ENCODE measurements around the gene CSNK1D.

The CSNK1D gene

GRCh38 chr17:82295472-82295814, 21.9 kb upstream of the CSNK1D start:
- DNase-seq (ENCODE audit: low read depth) = no peak

- no peak for DNase-seq (ENCODE audit: low read depth)
Measured at GRCh38 chr17:82294064-82294773, 20.7 kb upstream of the CSNK1D start.

GRCh38 chr17:82292251-82293154, 19.0 kb upstream of the CSNK1D start:
- DNase-seq (ENCODE audit: low read depth) = peak; percentile 100

GRCh38 chr17:82291582-82292250, 18.2 kb upstream of the CSNK1D start:
- no peak for DNase-seq (ENCODE audit: low read depth)

DNA sequence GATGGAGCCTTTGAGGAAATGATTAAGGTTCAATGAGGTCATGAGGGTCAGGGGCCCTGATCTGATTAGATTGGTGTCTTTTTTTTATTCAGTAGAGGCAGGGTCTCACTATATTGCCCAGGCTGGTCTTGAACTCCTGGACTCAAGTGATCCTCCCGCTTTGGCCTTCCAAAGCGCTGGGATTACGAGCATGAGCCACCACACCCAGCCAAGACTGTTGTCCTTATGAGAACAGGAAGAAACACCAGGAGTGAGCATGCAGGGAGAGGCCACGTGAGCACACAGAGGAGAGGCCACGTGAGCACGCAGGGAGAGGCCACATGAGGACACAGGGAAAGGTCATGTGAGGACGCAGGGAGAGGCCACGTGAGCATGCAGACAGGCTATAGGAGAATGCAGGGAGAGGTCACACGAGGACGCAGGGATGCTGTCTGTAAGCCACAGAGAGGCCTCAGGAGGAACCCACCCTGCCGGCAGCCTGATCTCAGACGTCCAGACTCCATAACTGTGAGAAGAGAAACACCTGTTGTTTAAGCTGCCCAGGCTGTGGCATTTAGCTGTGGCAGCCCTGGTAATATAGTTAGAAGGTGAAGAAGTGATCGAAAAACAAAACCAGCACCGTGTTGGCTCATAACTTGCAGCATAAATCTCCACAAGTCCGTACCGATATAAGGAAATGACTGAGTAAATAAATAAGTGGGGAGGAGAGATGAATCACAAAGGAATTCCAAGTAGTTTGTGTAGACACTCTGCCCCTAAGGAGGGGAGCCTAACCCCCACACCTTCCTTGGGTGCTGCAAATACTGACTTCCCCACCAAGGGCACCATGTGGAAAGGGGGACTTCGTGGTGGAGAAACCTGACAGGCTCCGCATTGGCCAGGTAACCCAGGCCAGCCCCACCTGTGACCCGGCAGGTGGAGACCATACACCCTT, 14.6 kb upstream of the CSNK1D start:
- peak; percentile 93 for DNase-seq (ENCODE audit: low read depth)

DNA sequence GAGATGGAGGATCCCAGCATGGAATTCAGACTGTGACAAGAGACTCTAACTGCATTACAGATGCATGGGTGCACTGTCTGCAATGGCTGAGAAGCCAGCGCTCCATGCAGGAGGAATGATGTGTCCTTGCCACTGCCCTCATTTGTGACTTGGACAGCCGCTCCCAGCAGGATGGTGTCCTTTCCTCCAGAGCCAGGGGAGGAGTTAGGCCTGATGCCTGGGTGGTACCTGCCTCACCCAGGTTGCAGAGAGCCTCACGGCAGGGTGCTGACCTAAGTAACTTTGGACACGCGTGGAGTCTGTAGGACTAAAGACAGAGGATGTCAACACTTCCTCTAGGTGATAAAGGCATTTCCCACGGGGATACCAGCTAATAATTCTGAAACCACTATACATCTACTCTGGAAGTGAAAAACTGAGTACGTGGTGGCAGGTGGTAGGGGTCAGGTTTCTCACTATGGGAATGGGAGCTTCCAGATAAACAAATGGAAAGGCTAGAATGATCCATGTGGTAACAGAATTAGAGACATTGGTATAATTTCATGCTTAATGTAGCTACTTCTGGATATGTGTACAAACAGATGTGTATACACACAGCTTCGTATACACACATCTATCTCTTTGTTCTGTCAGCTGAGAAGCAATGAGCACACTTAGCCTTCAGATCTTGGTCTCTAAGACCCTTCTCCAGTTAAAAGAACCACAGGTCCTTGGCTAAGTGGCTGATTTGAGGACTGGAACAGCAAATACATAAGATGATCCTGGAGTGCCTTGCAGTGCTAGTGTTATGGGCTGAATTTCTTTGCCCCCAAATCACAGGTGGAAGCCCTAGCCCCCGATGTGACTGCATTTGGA, 13.7 kb upstream of the CSNK1D start:
- no peak for DNase-seq (ENCODE audit: low read depth)

GRCh38 chr17:82285141-82285540, 11.6 kb upstream of the CSNK1D start:
- DNase-seq (ENCODE audit: low read depth) = no peak

- peak; percentile 99 for DNase-seq (ENCODE audit: low read depth)
Measured at GRCh38 chr17:82283208-82283749, 9.8 kb upstream of the CSNK1D start.

DNA sequence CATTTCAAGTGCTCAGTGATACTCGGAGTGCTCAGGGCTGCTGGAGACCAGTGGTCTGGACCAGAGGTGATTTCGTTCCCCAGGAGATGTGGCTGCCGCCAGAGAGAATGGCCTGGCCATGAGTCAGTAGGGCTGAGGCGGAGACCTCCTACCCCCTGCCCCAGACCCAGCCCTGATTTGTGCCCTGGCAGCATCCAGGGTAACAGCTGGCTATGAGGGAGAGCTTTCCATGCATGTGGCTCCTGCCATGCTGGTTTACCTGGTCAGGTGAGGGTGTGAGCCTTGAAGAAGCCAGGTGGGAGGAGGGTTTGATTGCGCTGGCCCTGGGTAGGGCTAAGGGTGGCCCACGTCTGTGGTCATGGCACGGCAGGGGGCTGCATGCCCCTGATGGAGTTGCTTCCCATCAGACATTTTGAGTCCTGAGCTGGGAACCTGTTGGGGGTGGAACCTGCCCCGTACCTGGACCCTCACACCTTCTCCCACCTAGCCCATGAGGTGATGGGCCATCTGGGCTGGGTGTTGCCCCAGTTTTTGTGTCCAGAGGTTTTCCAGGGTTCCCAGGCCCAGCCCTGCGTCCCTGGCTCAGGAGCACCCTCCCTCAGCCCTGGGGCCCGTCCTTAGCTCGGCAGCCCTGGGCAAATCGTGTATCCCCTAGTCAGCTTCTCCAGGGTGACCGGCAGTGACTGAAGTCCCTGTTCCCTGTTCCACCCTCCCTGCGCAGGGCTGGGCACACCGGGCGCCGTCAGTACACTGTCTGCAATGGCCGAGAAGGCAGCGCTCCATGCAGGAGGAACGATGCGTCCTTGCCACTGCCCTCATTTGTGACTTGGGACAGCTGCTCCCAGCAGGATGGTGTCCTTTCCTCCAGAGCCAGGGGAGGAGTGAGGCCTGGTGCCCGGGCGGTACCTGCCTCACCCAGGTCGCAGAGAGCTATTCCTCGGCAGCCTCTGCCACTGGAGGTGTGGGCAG, 9.0 kb upstream of the CSNK1D start:
- peak; percentile 66 for DNase-seq (ENCODE audit: low read depth)

- DNase-seq (ENCODE audit: low read depth) = peak; percentile 77
Measured at GRCh38 chr17:82281502-82282238, 8.2 kb upstream of the CSNK1D start.

DNA sequence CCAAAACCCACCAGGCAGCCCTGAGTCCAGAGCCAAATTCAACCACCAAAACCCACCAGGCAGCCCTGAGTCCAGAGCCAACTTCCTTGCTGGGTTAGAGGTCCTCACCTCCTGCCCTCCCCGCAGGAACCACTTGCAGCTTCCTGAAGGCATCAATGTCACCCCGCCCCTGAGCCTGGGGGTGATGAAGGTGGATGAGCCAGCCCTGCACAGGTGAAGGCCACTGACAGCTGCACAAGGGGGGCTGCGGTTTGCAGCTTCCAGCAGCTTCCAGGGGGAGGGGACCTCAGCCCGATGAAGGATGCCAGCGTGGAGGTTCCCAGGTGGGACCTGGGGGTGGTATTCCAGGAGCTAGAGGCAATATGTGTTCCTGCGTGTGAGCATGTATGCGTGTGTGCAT, 7.6 kb upstream of the CSNK1D start:
- no peak for DNase-seq (ENCODE audit: low read depth)

DNA sequence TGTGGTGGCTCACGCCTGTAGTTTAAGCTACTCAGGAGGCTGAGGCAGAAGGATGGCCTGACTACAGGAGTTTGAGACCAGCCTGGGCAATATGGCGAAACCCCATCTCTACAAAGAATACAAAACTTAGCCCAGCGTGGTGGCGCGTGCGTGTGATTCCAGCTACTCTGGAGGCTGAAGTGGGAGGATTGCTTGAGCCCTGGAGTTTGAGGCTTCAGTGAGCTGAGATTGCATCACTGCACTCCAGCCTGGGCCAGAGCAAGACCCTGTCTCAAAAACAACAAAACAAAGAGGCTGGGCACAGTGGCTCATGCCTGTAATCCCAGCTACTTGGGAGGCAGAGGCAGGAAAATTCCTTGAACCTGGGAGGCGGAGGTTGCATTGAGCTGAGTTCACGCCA, 7.0 kb upstream of the CSNK1D start:
- DNase-seq (ENCODE audit: low read depth) = no peak

DNA sequence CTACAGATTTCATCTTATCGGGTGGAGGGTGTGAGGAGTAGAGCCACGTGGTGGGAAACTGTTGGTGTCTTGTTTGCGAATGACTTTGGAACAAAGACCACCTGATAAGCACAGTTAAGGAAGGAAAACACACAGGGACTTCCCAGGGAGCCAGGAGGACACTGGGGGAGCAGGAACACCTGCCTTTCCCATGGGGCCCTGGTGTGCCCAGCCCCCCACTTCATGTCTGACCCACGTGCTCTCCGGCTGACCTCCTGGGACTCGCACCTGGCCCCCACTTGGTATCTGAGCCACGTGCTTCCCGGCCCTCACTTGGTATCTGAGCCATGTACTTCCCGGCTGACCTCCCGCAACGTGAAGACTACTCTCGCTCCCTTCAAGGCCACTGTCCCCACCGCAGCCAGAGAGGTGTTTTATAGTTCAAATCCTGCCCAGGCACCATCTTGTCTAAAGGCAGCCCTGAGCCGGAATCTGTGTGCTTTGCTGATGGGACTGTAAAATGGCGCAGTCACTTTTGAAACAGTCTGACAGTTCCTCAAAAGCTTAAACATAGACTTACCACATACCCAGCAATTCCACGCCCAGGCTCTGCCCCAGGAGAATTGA, 5.4 kb upstream of the CSNK1D start:
- no peak for DNase-seq (ENCODE audit: low read depth)

DNA sequence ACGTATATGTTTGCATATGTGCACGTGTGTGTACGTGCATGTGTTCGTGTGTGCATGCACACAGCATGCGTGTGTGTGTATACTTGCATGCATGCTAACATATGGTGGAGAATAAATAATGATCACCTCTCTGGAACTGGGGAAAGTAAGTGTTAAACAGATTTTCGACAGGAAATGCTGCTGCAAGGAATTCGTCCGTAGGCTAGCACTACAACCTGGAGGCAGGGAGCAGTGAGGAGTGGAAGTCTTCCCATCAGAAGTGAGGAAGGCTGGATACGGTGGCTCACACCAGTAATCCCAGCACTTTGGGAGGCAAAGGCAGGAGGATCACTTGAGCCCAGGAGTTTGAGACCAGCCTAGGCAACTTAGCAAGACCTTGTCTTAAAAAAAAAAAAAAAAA, 4.8 kb upstream of the CSNK1D start:
- no peak for DNase-seq (ENCODE audit: low read depth)

- DNase-seq (ENCODE audit: low read depth) = no peak
Measured at GRCh38 chr17:82277851-82278250, 4.4 kb upstream of the CSNK1D start.

DNA sequence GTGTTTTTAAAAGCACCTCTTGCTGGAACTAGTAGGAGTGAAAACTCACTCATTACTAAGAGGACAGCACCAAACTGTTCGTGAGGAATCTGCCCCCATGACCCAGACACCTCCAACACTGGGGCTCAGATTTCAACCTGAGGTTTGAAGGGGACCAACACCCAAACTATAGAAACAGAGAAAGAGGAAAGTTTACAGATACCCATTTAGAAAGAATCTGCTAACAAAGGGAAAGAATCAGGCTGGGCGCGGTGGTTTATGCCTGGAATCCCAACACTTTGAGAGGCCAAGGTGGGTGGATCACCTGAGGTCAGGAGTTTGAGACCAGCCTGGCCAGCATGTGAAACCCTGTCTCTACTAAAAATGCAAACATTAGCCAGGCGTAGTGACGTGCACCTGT, 3.4 kb upstream of the CSNK1D start:
- no peak for DNase-seq (ENCODE audit: low read depth)

DNA sequence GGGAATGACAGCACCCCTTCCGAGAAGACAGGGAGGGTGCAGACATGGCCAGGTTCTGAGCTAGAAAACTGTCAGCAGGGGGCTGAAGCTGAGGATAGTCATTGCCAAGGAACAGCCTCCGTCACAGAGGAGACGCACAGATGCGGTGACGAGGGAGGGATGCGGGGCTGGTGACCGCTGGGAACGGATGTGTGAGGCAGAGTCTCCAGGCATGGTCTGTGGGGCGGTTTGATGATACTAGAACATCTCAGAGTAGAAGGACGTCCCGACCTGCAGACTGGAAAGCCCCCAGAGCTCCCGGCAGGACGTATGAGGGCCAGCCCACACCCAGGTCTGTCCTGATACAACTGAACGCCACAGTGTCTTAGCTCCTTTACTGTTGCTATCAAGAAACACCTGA, 1.8 kb upstream of the CSNK1D start:
- no peak for DNase-seq (ENCODE audit: low read depth)
